ENCODE results near the gene STK24.

Gene STK24

DNA sequence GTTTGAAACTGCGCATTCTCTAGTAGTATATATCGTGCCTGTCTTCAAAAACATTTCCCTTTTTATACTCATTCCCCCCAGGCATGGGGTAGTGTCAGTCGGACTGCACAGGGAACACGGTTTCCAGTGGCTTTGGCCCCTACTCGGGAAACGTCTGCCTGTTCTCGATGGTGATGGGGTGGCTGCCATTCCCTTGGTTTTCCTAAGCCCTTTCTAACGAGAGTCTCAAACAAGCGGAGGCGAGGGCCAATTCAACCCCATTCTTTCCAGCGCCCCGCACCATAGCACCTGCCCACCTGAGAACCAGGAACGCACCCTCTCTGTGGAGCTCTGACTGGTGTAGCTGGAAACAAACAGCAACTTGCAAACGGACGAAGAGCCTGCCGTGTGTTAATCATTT lies 127.6 kb downstream of the STK24 start:
- TF ChIP-seq, protein P1, sequence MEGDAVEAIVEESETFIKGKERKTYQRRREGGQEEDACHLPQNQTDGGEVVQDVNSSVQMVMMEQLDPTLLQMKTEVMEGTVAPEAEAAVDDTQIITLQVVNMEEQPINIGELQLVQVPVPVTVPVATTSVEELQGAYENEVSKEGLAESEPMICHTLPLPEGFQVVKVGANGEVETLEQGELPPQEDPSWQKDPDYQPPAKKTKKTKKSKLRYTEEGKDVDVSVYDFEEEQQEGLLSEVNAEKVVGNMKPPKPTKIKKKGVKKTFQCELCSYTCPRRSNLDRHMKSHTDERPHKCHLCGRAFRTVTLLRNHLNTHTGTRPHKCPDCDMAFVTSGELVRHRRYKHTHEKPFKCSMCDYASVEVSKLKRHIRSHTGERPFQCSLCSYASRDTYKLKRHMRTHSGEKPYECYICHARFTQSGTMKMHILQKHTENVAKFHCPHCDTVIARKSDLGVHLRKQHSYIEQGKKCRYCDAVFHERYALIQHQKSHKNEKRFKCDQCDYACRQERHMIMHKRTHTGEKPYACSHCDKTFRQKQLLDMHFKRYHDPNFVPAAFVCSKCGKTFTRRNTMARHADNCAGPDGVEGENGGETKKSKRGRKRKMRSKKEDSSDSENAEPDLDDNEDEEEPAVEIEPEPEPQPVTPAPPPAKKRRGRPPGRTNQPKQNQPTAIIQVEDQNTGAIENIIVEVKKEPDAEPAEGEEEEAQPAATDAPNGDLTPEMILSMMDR (IDR thresholded peaks at IDR 0.05; ENCODE audit: low read depth, low read length, missing control alignments), result no peak
- H3K27ac ChIP-seq, result no peak overlapping the region
- in situ Hi-C loops (cut with HindIII; ENCODE audit: low pct_ligation_motif_present, low sequenced_read_pairs), result loop anchor here (25.0 kb wide), 1 partner anchor 213 kb away; no protein-coding TSS in a partner anchor
- no peak for DNase-seq
- H3K4me3 ChIP-seq (ENCODE audit: low read depth, low read length), result no peak overlapping the region
- no peaks in the 10 kb centered on the region for H3K27me3 ChIP-seq (replicated peaks)
- peaks cover 28% of the 10 kb centered on the region for H3K36me3 ChIP-seq (replicated peaks)

DNA sequence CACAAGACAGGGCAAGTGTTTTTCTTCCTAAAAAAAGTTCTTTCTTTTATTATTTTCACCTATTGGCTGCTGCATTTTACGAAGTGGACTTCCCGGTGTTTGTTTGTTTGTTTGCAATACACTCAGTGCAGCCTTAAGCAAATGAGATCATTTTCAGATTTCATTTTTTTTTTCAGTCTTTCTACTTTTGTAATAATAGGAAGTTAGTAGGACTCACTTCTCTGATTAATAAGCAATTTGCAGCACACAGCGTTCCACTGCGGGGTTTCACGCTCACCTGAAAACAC lies 128.3 kb downstream of the STK24 start:
- Histone ChIP-seq H3K4me3 (ENCODE audit: low read depth, low read length) (no peak overlapping the region), H3K27me3 (replicated peaks) (no peaks in the 10 kb centered on the region), H3K36me3 (replicated peaks) (peaks cover 28% of the 10 kb centered on the region), H3K27ac (no peak overlapping the region)
- in situ Hi-C loops (cut with HindIII; ENCODE audit: low pct_ligation_motif_present, low sequenced_read_pairs), result loop anchor here (25.0 kb wide), 1 partner anchor 214 kb away; no protein-coding TSS in a partner anchor
- TF ChIP-seq, protein P1 (IDR thresholded peaks at IDR 0.05; ENCODE audit: low read depth, low read length, missing control alignments), result no peak
- DNase-seq, result no peak

DNA sequence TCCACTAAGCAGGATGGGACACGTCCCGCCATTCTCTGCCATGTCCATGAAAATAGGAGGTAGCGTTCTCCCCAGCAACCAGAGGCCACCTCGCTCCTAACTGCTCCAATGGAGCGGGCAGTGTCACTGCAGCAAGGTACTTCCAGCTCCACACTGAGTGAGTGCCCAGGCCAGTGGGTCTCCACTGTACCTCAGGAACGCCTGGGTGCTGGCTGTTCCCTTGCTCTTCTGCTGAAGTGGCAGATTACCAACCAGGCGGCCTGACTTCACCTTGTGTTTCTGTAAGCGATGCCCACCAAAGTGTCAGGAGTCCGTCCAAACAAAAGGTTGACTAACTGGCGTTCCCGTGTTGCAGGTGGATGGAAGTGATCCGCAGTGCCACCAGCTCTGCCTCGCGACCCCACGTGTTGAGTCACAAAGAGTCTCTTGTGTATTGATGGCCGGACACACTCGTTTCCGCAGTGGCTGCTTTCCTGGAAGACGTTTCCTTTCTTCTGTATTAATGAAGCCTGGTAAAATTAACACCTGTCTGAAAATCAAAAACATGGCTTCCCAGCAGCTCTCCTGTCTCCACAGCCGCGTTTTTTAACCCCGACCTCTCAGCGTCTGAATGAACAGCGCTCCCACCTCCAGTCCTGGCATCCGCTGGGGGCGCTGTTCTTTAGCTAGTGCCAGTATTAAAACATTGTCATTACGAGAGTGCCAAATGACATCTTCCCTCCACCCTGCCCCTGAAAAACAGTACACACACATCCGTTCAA lies 128.8 kb downstream of the STK24 start:
- in situ Hi-C loops (cut with HindIII; ENCODE audit: low pct_ligation_motif_present, low sequenced_read_pairs), result loop anchor here (25.0 kb wide), 1 partner anchor 214 kb away; no protein-coding TSS in a partner anchor

DNA sequence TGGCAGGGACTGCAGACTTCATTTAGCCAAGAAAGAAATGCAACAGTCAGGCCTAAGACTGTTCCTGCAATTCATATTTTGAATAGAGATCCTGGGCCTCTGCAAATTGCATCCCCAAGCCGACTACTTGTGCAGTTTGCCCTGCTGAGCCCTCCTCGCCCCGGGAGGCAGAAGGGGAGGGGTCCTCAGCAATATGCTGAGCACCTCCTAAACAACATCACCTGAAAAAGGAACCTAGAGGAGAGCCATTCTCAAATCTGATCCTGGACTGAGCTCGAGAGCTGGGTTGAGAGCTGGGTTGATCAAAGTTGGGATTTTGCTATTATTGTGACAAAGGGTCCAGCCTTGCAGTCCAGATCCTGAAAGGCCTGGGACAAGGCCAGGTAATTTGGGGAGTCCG lies 129.8 kb downstream of the STK24 start:
- peaks cover 30% of the 10 kb centered on the region for H3K36me3 ChIP-seq (replicated peaks)
- no peak for DNase-seq
- in situ Hi-C loops (cut with HindIII; ENCODE audit: low pct_ligation_motif_present, low sequenced_read_pairs), result loop anchor here (25.0 kb wide), 1 partner anchor 215 kb away; no protein-coding TSS in a partner anchor
- no peak overlapping the region for H3K27ac ChIP-seq
- no peak overlapping the region for H3K4me3 ChIP-seq (ENCODE audit: low read depth, low read length)
- H3K27me3 ChIP-seq (replicated peaks), result no peaks in the 10 kb centered on the region
- TF ChIP-seq, protein P1 (IDR thresholded peaks at IDR 0.05; ENCODE audit: low read depth, low read length, missing control alignments), result no peak

More for the DNA sequence above, 128.8 kb downstream of the STK24 start:
- DNase-seq, result no peak
- TF ChIP-seq, protein P1 (IDR thresholded peaks at IDR 0.05; ENCODE audit: low read depth, low read length, missing control alignments), result peak; percentile 80
- H3K27ac ChIP-seq, result no peak overlapping the region
- no peaks in the 10 kb centered on the region for H3K27me3 ChIP-seq (replicated peaks)
- no peak overlapping the region for H3K4me3 ChIP-seq (ENCODE audit: low read depth, low read length)
- peaks cover 28% of the 10 kb centered on the region for H3K36me3 ChIP-seq (replicated peaks)

DNA sequence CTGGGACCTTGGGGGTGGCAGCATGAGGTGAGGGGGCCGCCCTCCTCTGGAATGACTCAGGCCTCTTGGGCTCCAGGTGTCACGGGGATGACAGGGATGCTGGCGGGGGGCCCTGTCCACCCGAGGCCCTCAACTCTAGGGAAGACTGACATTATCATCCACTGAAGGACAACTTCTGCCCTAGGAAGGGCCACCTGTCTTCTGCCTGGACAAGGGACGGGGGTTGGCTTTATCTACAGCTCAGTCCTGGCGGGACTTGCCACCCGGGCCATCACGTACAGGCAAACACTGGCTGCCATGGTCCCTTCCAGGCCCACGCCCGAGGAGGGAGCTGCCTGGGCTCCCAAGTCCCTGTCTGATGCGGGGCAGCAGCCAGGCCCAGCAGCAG lies 130.7 kb downstream of the STK24 start:
- no peaks in the 10 kb centered on the region for H3K27me3 ChIP-seq (replicated peaks)
- H3K4me3 ChIP-seq (ENCODE audit: low read depth, low read length), result no peak overlapping the region
- in situ Hi-C loops (cut with HindIII; ENCODE audit: low pct_ligation_motif_present, low sequenced_read_pairs), result loop anchor here (25.0 kb wide), 1 partner anchor 216 kb away; no protein-coding TSS in a partner anchor
- H3K27ac ChIP-seq, result no peak overlapping the region
- TF ChIP-seq, protein P1 (IDR thresholded peaks at IDR 0.05; ENCODE audit: low read depth, low read length, missing control alignments), result no peak
- H3K36me3 ChIP-seq (replicated peaks), result peaks cover 27% of the 10 kb centered on the region
- no peak for DNase-seq
